Right hindlimb (tissue), 1 donor: Measurements from ENCODE around the gene BEGAIN.
"Not testable (repeated sequence)": the region's sequence is repeated elsewhere in the genome, so short reads cannot be mapped to it uniquely, and the experiment has no call there.

Experiments used
- DNase-seq: peaks from one replicate; pipeline ENCODE4 v3.0.0-alpha.2; 2018

Gene BEGAIN

GRCh38 chr14:100534528-100535286, 52.5 kb downstream of the BEGAIN start:
- peak; percentile 13 for DNase-seq

DNA sequence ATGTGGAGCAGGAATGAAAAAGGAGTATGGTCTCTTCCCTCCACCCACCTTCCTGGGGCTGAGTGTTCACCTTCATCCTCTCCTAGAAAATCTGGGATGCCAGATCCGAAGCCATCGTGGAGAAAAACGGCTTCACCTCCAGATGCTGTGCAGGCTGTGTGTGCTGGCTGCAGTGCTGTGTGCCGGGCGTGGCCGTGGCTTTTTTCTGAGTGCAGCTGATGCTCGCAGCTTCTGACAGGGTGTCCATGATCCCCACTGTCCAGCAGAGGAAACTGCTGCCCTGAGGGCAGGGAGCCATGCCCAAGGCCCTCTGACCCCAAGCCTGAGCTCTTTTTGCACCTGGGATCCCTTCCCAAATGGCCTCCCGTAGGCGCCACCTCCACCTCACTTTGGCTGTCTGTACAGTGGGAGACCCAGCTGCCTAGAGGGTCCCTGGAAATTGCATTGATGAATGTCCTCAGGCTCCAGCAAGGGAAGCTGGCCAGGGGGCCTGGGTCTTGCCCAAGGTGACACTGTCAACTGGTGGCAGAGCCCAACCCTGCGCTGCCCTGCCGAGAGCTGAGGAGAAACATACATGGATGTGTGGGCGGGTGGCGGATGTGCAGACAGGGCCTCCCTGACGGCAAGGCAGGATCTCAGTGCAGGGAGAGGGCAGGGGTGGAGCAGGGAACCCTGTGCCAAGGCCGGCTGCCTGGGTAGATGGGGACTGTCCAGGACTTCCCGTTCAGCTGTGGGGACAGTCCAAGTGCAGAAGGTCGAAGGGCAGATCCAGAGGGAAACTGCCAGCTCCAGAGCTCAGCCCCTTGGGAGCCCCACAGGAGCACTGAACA, 53.3 kb downstream of the BEGAIN start:
- DNase-seq, result peak; percentile 29

GRCh38 chr14:100532906-100533655, 54.1 kb downstream of the BEGAIN start:
- DNase-seq, result peak; percentile 51

DNA sequence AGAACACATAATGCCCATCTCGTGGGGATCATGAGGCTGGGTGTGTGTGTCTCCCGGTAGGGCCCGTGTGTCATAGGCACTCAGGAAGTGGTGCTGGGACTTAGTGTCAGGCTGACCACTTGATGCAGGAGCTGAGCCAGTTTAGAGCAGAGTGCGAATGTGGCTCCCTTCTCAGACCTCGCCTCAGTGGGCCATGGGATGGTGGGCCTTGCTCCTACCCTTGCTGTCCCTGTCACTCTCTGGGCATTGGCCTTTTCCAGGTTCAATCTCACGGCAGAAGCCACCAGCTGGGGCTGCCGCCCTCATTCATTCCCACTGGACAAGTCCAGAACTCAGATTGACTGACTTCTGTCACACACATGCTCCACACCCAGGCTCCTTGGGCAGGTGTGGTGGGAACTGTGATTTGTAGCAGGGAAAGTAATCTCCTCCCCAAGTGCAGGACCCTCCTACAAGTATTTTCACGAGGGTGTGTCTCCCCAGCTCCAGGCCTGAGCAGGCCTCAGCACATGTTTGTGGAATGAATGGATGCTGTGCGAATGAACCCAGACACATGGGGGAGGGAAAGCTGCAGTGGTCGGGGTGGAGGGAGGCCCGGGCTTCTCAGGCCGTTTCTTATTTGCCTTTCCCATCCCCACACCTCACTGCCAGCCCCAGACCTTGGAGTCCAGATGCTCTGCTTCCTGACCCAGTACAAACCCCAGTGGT, 54.9 kb downstream of the BEGAIN start:
- peak; percentile 7 for DNase-seq

DNA sequence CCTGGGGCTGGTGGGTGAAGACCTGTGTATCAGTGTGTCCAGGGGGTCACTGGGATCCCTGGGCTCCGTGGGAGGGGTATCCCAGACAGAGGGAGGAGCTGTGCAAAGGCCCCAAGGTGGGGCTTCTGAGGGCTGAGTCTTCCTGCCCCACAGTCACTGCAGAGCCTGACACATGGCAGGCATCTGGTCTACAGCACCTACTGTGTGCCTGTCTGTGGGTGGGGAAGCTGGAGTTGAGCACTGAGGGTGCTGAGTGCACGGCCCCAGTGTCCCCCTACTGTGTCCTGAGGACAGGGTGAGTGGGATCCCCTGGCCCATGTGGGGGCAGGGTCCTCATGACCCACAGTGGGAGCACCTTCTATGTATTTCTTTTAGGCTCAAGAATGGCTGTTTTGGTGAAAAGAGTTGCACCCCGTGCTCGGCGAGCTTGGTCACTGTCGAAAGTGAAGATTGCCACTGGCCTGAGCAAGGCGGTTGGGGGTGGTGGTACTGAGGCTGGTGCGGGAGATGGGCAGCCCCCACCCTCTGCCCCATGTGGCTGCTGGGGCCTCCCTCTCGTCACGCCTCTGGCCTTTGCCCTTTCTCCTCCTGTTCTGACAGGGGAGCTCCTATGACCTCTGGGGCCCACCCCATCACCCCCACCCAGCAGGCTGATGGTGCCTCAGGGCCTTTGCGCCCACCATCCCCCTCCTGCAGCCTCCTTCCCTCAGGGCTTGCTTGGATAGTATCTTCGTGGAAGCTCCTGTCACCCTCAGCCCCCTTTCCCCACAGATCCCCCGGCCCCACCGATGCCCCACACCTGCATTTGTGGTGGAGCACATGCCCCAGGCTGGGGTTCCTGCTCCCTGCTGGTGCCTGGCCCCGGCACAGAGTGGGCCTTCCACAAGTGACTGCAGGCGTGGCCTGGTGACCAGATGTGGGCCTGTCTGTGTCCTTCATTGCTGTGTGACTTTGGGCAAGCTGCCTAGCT, 55.8 kb downstream of the BEGAIN start:
- peak; percentile 11 for DNase-seq

DNA sequence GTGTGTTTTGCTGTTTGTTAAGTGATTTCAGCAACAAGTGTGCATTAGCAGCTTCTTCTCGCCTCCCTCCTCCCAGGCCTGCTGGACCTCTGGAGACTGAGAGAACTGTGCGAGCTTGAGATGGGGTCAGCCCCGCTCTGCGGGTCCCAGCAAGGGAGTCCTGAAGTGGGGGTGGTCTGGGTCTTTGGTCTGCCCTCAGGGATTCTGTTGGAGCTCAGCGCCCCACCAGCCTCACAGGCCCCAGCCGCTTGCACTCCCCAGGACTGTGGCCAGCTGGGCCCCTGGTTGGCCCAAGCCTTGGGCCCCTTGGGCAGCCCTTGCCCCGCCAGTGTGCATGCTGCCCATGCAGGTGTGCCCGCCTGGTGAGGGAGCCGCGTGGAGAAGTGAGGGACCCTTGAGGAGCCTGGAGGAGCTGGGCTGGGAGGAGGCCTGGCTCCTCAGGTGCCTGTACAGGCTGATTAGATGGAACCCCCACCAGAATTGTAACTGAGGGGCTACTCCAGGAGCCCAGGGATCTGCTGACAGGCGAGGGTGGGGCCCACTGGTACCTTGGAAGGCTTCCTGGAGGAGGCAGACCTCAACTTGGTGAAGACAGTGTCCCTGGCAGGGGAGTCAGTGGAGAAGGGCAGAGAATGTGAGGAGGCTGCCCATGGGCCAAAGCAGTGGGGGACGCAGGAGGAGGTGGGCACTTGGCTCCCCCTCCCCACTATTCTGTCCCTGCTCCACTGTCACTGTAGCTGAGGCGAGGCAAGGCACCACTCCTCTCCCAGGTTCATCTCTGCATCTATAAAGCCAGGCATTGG, 56.7 kb downstream of the BEGAIN start:
- DNase-seq, result peak; percentile 11

GRCh38 chr14:100529561-100530031, 57.6 kb downstream of the BEGAIN start:
- peak; percentile 15 for DNase-seq

GRCh38 chr14:100528962-100529560, 58.2 kb downstream of the BEGAIN start:
- no peak for DNase-seq

GRCh38 chr14:100526632-100527031, 60.6 kb downstream of the BEGAIN start:
- peak; percentile 16 for DNase-seq

DNA sequence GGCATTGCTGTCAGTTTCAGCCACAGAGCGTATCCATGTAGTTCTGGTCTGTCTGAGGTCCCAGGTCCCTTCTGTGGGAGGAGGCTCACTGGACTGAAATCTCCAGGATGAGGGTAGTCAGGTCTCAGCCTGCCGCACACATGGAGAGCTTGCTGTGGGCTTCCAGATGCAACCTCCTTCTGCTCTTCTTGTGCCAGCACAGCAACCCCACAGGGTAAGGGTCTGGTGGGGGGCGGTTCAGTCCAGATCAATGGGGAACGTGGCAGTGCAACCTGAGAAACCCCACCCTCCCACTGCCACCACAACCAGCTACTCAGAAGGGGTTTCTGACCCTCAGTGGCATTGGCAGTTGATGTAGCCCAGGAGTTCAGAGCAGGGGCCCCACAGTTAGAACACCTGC, 61.2 kb downstream of the BEGAIN start:
- no peak for DNase-seq

- peak; percentile 14 for DNase-seq
Observed at GRCh38 chr14:100525615-100526014, 61.6 kb downstream of the BEGAIN start.

GRCh38 chr14:100524933-100525243, 62.3 kb downstream of the BEGAIN start:
- peak; percentile 63 for DNase-seq

DNA sequence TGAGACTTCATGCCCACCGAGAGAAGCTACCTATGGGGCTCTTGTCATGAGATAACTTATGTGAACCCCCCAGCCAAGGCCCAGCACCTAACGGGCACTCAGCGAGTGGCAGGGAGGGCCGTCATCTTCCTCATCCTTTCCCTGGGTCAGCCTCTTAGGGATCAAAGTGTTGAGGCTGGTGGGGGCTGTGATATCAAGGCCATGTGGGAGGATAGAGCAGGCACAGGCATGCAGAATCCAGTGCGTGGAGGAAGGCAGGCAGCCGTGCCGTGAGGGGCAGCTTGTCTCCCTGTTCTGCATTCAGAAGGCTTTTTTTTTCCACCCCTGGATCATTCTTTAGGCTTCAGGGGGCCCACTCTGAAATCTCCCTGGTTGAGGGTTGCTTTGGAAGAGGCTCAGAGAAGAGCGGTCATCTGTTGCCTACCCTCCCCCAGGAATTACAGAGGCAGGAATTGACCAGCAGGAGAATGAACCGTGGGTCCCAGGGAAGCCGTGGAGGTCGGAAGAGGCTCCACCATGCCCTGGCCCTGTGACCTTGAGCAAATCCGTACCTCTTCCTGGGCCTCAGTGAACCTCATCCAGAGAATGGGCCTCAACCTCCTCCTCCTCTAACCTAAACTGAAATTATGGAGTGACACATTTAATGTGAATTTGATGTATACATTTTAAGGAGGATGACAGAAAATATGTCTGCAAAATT, 62.8 kb downstream of the BEGAIN start:
- DNase-seq, result no peak

- DNase-seq, result peak; percentile 20
Observed at GRCh38 chr14:100523843-100524169, 63.4 kb downstream of the BEGAIN start.

- no peak for DNase-seq
Observed at GRCh38 chr14:100523131-100523842, 63.9 kb downstream of the BEGAIN start.

GRCh38 chr14:100522616-100523099, 64.6 kb downstream of the BEGAIN start:
- peak; percentile 37 for DNase-seq

- DNase-seq, result not testable (repeated sequence)
Observed at GRCh38 chr14:100506053-100506452, 81.2 kb downstream of the BEGAIN start.

GRCh38 chr14:100504372-100505078, 82.7 kb downstream of the BEGAIN start:
- no peak for DNase-seq
